ENCODE measurements around the gene PARD3B.

- TF ChIP-seq CTCF (conservative IDR thresholded peaks at IDR 0.05) (no peak), EZH2 (IDR thresholded peaks at IDR 0.05; ENCODE audit: low read depth) (no peak)
Observed at GRCh38 chr2:204663816-204664425, 118.6 kb downstream of the PARD3B start.

All from PC-9 (cell line).